Prostate gland (tissue), 2 donors: ENCODE data around the gene ESR2. TPM values are rescaled to one million over a fixed set of nuclear protein-coding genes. Genes with fewer than 3 reads are reported as not detected.

ENCODE experiments used
- DNase-seq: peaks from one replicate; pipeline ENCODE4 v3.0.0-alpha.2; 2019; ENCODE audit warnings: low spot score
- H3K27ac ChIP-seq, 2 donors: fragments of 200-600 bp; sonication (generic); 2 replicates each; pipeline ENCODE4 v1.5.1; 2017 to 2019
- H3K27me3 ChIP-seq: fragments of 200-600 bp; sonication (generic); replicated peaks from 2 replicates; pipeline ENCODE4 v1.5.1; 2019; ENCODE audit not compliant: insufficient read depth
- H3K36me3 ChIP-seq, 2 donors: fragments of 200-600 bp; sonication (generic); 1 replicate in 1 of 2; 2 replicates in 1 of 2; pipeline versions ENCODE4 v1.5.1 to v1.8.1; 2017 to 2019
- H3K4me1 ChIP-seq: fragments of 200-600 bp; sonication (generic); replicated peaks from 2 replicates; pipeline ENCODE4 v1.5.1; 2019
- H3K4me3 ChIP-seq, 2 donors: fragments of 200-600 bp; sonication (generic); 2 replicates each; pipeline ENCODE4 v1.5.1; 2017 to 2019
- H3K9me3 ChIP-seq: fragments of 200-600 bp; sonication (generic); 2 replicates; pipeline ENCODE4 v1.5.1; 2017
- CTCF ChIP-seq, 4 experiments: fragments of 200-600 bp in 2 of 4; fragments of 450-650 bp in 2 of 4; sonication (generic) in 2 of 4; IDR thresholded peaks; 1 replicate in 3 of 4; 2 replicates in 1 of 4; pipeline ENCODE4 v1.5.1; 2016 to 2019; ENCODE audit warnings: antibody characterized with exemption in 4 of 4, mild to moderate bottlenecking in 2 of 4, moderate library complexity in 2 of 4
- POLR2A ChIP-seq: fragments of 450-650 bp; IDR thresholded peaks from one replicate; pipeline ENCODE4 v1.6.1; 2016; ENCODE audit warnings: antibody characterized with exemption, mild to moderate bottlenecking
- POLR2AphosphoS5 ChIP-seq: sonication (generic); formaldehyde crosslinking; IDR thresholded peaks from one replicate; pipeline ENCODE4 v1.6.1; 2017; ENCODE audit warnings: antibody characterized with exemption
- WGBS: methylation state at CpG from one replicate; pipeline ENCODE4 v1.1.5; 2018; 5-methylcytosine and 5-hydroxymethylcytosine counted together
- intact Hi-C: fragments of 100-400 bp; cut with DNase I; formaldehyde crosslinking; loops from one replicate; pipeline ENCODE4 v1.14.2; 2022
- total RNA-seq, 2 donors: library from RNA; depleted of rRNA; stranded (reverse); fragments of >200 nt; gene quantifications; one replicate each; pipeline ENCODE4 v1.1.0, GENCODE V29; 2016

The ESR2 gene
- total RNA-seq = 10 to 100 TPM in 1 of 2 donors, under 1 TPM in 1; 0.68 to 21.4 TPM

GRCh38 chr14:64293976-64294671, at the start of gene ESR2:
ESR2 (minus strand) TSS chr14:64294371; CDS start chr14:64282985, 11,386 bp downstream.
- DNase-seq = no peak
- intact Hi-C loops = loop anchor here (1.0 to 2.0 kb wide), 2 partner anchors 253 to 493 kb away; no protein-coding TSS in a partner anchor
- Histone ChIP-seq H3K9me3 (no peaks in the 10 kb centered on the region), H3K4me1 (no peaks in the 10 kb centered on the region), H3K27ac (no peak within 1 kb of the TSS), H3K4me3 (peak within 1 kb of the TSS; percentile 18 to 28), H3K36me3 (no peaks in the 10 kb centered on the region), H3K27me3 (no peaks in the 10 kb centered on the region)
- under 1% methylated on average over 49 of the region's 49 CpGs for WGBS
- no peak for TF ChIP-seq CTCF (IDR thresholded peaks at IDR 0.05)

- H3K4me3 ChIP-seq = no peak overlapping the region
- no peaks in the 10 kb centered on the region for H3K9me3 ChIP-seq
- H3K27me3 ChIP-seq = no peaks in the 10 kb centered on the region
- no peaks in the 10 kb centered on the region for H3K36me3 ChIP-seq
- no peak overlapping the region for H3K27ac ChIP-seq
- 98% methylated on average over 8 of the region's 8 CpGs for WGBS
- no peaks in the 10 kb centered on the region for H3K4me1 ChIP-seq
- TF ChIP-seq POLR2A (no peak), POLR2AphosphoS5 (no peak), CTCF (IDR thresholded peaks at IDR 0.05) (no peak)
- DNase-seq = no peak
- intact Hi-C loops = loop anchor here (5.0 to 10.0 kb wide), 4 partner anchors 47 to 294 kb away; partner anchors contain the start of gene MTHFD1
These were observed 46.5 kb upstream of the ESR2 start for GRCh38 chr14:64340560-64341196.

- TF ChIP-seq POLR2A = peak; percentile 85
- peak in 1 of 4 experiments; percentile 11 for TF ChIP-seq CTCF (IDR thresholded peaks at IDR 0.05)
- peak; percentile 95 for TF ChIP-seq POLR2AphosphoS5
- Histone ChIP-seq H3K4me3 (peak overlapping the region; percentile 67 to 74), H3K27ac (peak overlapping the region; percentile 82), H3K9me3 (no peaks in the 10 kb centered on the region), H3K4me1 (no peaks in the 10 kb centered on the region), H3K27me3 (no peaks in the 10 kb centered on the region), H3K36me3 (no peaks in the 10 kb centered on the region)
- DNase-seq = peak; percentile 98
- intact Hi-C loops = no loop called here
- under 1% methylated on average over 33 of the region's 49 CpGs for WGBS
These were observed 44.6 kb upstream of the ESR2 start for GRCh38 chr14:64338616-64339316.

GRCh38 chr14:64337888-64338615, 43.9 kb upstream of the ESR2 start:
- intact Hi-C loops = no loop called here
- 2% methylated on average over 29 of the region's 49 CpGs for WGBS
- peak; percentile 3 for TF ChIP-seq POLR2A
- TF ChIP-seq POLR2AphosphoS5 = no peak
- TF ChIP-seq CTCF (IDR thresholded peaks at IDR 0.05) = no peak
- peak; percentile 34 for DNase-seq
- Histone ChIP-seq H3K4me3 (peak overlapping the region; percentile 67 to 74), H3K27ac (peak overlapping the region; percentile 82), H3K36me3 (no peaks in the 10 kb centered on the region), H3K9me3 (no peaks in the 10 kb centered on the region), H3K4me1 (no peaks in the 10 kb centered on the region), H3K27me3 (no peaks in the 10 kb centered on the region)
